SW480 (cell line): ENCODE measurements around the gene ERF.
A peak's percentile ranks its signal among the peaks of the same experiment; 100 is the strongest.

ENCODE experiments used
- DNase-seq: peaks from one replicate; pipeline ENCODE4 v3.0.0-alpha.2; 2016; ENCODE audit warnings: low spot score

The ERF gene

DNA sequence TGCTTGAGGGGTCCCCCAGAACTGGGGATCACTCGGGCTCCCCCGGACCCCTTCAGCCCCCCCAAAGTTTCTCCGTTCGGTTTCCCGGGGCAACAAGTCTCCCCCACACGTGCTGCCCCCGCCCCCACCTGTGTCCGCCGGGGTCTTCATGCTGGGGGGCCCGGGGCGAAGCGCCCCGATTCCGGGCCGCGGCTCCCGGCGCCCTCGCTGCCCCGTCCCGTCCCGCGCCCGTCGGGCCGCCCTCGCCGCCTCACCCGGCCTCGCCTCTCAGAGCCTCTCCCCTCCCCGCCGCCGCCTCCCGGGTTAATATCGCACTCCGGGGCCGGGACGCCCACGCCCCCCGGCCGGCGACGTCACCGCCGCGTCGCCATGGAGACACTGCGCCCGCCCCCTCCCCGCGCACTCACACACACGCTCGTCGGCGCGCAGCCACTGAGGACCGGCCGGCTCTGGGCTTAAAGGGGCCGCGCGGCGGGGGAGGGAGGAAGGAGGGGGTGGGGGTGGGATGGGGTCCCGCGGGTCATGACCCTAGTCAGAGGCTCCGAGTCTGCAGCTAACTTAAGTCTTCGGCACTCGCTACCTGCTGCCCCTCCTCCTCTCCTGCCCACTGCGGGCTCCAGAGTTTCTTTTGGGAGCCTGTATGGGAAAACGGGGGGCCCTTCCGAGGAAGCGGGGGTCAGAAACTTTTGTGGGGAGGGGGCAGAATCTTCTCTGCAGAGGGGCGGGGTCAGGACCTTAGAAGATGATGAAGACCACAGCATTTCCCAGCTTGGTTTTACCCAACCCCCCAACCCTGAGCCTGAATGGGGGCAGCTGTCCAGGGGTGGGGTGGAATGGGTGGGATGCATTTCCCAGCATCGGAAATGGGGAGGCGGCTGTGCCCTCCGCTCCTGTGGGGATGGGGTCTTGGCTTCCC, at the start of gene ERF:
Gene ERF (minus strand): TSS at position 279 of the 916 bp plus-strand sequence. CDS start 129 bp downstream, at position 150.
- peak; percentile 91 for DNase-seq

DNA sequence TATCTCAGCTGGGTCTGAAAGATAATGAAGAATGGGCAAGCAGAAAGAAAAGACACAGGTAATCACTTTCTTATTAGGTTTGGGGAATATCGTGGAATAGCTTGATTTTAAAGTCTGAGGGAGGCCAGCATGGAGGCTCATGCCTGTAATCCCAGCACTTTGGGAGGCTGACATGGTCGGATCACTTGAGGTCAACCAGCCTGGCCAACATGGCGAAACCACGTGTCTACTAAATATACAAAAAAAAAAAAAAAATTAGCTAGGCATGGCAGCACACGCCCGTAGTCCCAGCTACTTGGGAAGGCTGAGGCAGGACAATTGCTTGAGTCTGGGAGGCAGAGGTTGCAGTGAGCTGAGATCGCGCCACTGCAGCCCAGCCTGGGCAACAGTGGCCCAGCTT, 48.9 kb upstream of the ERF start:
- no peak for DNase-seq

DNA sequence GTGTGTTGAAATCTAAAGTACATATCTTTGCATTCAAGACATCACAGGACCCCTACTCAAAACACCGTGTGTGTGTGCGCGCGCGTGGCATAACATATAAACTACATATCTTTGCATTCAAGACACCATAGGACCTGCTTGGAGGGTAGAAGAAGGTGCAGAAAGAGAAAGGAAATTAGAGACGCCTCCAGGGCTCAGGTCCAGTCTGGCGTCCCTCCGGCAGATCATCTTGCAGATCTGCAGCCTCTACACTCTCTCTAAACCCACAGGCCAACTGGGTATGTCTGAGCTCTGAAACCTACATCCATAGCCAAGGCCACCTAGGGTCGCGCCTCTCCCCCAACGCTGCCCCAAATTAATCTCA, 48.2 kb upstream of the ERF start:
- DNase-seq, result no peak

DNA sequence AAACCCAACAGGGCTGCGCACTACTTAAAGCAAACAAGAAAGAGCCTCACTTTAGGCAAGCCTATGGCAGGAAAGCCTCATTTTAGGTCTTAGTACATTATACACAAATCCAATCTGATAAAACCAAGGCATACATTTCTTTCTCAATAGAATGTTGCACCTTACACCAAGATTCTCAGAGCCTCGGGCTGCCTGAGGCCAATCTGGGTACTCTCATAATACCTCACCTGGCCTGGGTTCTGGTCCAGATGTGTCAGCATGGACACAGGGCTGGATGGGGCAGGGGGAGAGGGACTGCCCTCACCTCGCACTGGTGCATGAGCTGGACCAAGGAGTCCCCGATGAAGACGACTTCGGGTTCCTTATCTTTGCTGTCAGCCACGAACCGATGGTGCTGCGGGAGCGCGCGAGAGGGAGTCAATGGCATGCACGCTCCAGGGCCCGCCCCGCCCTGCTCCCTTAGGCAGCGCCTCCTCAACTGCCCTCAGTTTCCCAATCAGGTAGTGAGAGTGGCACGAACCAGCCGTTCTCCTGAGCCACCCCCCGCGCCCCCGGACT, 46.8 kb upstream of the ERF start, which contains the start of gene PRR19:
Gene PRR19 (plus strand): TSS at position 487 of the 558 bp plus-strand sequence. CDS start 7,453 bp downstream, outside the sequence.
- no peak for DNase-seq

DNA sequence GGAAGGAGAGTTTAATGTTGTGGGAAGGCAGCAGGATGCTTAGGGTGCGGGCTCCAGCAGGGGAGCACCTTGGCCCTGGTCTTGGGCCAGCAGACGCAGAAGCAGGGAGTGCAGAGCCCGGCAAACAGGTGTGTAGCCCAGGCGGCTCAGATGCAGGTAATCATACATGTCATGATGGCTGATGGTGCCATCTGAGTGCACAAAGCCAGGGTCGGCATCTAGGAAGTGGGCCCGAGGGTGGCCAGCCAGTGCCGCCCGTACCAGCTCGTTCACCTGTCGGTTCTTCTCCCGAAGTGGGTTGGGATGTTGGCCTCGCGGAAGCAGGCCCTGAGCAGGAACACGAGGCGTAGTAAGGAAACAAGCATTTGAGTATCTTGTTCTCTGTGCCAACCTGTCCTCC, 42.1 kb upstream of the ERF start:
- DNase-seq, result no peak

DNA sequence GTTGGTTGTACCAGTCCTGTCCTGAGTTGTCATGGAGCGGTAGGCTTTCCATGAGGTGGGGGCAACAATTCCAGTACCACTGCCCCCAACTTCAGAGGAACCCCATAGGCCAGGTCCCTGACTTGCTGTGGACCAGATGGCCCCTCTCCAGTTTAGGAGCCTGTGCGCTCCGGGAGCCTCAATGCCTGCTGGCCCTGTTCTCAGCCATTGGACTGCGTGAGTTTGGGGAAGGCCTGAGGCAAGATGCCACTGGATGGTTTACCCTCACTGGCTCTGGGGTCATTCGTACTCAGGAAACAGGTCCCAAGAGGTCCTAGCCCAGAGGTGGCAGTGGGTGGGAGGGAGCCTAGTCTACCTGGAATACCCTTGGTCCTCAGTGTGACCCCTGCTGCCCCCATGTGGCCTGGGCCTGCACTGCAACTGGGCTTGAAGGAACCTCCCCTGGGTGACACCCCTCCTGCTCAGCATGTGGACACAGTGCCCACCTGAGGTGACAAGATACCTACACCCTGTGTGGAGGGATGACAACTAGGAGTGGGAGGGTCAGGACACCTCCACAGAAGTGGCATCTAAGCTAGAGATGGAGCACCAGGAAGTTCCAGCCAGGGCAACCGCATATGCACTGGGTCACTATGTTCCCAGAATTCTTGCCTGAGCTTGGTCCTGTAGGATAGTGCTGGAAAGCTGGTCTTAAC, 41.0 kb upstream of the ERF start:
- peak; percentile 80 for DNase-seq

DNA sequence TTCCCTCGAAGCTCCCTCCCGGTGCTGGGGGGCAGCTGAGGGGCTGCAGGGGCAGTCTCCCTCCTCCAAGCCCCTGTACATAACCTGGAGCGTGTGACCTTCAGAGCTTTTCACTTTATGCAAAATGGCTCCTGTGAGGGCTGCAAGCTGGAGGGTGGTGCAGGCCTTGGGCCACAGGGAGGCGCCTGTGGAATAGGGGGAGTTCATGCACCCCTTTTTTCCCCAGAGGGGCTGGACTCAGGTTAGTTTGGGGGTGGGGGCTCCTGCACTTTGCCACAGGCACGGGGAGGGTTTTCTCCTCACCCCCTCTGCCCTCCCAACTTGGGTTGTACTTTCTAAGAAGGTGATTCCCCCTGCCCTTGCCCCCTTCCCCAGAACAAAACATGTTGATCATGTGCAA, 40.4 kb upstream of the ERF start:
- no peak for DNase-seq

DNA sequence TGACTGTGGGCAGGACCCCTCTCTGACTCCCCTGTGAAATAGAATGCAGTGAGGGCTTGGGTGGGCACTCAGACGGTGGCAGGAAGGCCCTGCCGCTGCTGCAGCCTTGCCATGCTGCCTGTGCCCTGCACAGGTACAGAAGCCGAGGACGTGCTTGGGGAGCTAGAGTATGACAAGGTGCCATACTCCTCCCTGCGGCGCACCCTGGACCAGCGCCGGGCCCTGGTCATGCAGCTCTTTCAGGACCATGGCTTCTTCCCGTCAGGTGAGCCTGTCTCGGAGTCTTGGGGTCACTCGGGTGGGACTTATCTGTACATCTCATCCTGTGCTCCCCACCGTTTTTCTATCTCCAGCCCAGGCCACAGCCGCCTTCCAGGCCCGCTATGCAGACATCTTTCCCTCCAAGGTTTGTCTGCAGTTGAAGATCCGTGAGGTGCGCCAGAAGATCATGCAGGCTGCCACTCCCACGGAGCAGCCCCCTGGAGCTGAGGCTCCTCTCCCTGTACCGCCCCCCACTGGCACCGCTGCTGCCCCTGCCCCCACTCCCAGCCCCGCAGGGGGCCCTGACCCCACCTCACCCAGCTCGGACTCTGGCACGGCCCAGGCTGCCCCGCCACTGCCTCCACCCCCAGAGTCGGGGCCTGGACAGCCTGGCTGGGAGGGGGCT, 39.7 kb upstream of the ERF start:
- DNase-seq, result no peak

DNA sequence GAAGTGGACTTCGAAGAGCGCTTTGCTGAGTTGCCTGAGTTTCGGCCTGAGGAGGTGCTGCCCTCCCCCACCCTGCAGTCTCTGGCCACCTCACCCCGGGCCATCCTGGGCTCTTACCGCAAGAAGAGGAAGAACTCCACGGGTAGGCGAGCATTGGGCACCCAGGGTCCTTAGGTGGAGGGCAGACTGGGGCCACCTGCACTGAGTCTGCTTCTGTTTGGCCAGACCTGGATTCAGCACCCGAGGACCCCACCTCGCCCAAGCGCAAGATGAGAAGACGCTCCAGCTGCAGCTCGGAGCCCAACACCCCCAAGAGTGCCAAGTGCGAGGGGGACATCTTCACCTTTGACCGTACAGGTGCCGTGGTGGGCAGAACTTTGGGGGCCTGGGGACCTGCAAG, 39.0 kb upstream of the ERF start:
- no peak for DNase-seq

DNA sequence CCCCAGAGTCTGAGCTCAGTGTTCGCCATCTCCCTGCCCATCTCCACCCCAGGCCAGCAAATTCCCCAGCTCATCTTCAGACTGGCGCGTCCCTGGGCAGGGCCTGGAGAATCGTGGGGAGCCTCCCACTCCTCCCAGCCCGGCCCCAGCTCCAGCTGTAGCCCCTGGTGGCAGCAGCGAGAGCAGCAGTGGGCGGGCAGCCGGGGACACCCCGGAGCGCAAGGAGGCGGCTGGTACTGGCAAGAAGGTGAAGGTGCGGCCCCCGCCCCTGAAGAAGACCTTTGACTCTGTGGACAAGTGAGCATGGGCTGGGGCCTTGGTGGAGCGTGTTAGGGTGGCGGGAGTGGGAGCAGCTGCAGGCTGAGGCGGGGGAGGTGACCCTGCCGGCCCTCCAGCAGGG, 38.6 kb upstream of the ERF start:
- DNase-seq, result no peak

DNA sequence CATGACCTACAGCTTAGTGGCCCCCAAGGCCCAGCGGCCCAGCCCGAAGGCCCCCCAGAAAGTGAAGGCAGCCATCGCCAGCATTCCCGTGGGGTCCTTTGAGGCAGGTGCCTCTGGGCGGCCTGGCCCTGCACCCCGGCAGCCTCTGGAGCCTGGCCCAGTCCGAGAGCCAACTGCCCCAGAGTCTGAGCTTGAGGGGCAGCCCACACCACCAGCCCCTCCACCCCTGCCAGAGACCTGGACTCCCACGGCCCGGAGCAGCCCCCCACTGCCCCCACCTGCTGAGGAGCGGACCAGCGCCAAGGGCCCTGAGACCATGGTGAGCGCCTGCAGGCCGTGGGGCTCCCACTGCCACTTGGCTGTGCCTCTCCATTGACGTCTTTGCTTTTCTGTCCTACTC, 38.0 kb upstream of the ERF start:
- no peak for DNase-seq

DNA sequence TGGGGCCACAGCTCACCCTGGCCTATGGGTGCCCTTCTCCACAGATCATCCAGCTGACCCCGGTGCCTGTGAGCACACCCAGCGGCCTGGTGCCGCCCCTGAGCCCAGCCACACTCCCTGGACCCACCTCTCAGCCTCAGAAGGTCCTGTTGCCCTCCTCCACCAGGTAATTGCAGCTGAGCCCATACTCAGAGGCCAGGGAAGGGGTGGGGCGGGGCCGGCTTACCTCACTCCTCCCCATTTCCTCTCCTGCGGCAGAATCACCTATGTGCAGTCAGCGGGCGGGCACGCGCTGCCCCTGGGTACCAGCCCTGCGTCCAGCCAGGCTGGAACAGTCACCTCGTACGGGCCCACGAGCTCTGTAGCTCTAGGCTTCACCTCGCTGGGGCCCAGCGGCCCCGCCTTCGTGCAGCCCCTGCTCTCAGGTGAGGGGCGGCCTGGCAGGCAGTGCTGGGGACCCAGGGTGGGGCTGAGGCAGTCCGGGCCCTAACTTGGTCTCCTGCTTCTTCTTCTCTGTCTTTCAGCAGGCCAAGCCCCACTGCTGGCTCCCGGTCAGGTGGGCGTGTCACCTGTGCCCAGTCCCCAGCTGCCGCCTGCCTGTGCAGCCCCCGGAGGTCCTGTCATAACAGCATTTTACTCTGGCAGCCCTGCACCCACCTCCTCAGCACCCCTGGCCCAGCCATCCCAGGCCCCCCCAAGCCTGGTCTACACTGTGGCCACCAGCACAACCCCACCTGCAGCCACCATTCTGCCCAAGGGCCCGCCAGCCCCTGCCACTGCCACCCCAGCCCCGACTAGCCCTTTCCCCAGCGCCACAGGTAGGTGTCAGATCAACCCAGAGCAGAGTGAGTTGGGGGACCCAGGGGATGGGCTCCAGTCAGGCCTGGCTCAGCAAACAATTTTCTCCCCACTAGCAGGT, 37.4 kb upstream of the ERF start:
- DNase-seq, result no peak

DNA sequence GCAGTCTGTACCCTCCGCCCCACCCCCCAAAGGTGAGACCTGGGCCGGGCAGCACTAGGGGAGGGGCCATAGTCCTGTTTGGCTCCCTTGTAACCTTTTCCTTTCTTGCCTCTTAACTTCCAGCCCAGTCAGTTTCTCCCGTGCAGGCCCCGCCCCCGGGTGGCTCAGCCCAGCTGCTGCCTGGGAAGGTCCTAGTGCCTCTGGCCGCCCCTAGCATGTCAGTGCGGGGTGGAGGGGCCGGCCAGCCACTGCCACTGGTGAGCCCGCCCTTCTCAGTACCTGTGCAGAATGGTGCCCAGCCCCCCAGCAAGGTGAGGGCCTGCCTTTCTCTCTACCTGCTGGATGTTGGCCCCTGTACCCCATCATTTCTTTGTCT, 36.5 kb upstream of the ERF start:
- no peak for DNase-seq

DNA sequence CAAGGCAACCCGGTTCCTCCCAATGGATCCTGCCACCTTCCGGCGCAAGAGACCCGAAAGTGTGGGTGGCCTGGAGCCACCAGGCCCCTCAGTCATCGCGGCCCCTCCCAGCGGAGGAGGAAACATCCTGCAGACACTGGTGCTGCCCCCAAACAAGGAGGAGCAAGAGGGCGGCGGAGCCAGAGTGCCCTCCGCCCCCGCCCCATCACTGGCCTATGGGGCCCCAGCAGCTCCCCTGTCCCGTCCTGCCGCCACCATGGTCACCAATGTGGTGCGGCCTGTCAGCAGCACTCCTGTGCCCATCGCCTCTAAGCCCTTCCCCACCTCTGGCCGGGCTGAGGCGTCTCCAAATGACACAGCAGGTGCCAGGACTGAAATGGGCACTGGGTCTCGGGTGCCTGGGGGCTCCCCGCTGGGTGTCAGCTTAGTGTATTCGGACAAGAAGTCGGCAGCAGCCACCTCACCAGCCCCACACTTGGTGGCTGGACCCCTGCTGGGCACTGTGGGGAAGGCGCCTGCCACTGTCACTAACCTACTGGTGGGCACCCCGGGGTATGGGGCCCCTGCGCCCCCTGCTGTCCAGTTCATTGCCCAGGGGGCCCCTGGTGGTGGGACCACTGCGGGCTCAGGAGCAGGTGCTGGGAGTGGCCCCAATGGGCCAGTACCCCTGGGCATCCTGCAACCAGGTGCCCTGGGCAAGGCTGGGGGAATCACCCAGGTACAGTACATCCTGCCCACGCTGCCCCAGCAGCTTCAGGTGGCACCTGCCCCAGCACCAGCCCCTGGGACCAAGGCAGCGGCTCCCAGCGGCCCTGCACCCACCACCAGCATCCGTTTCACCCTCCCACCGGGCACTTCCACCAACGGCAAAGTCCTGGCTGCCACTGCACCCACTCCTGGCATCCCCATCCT, 35.9 kb upstream of the ERF start:
- DNase-seq, result peak; percentile 49

DNA sequence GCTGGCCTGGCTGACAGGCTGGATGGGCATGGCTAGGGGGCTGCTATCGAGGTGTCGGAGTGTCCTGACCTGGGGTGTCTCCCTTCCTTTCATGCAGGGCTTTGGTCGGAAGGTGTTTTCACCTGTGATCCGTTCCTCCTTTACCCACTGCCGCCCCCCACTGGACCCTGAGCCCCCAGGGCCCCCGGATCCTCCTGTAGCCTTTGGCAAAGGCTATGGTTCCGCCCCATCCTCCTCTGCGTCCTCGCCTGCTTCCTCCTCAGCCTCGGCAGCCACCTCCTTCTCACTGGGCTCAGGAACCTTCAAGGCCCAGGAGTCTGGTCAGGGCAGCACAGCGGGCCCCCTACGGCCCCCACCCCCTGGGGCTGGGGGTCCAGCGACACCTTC, 35.2 kb upstream of the ERF start:
- no peak for DNase-seq

DNA sequence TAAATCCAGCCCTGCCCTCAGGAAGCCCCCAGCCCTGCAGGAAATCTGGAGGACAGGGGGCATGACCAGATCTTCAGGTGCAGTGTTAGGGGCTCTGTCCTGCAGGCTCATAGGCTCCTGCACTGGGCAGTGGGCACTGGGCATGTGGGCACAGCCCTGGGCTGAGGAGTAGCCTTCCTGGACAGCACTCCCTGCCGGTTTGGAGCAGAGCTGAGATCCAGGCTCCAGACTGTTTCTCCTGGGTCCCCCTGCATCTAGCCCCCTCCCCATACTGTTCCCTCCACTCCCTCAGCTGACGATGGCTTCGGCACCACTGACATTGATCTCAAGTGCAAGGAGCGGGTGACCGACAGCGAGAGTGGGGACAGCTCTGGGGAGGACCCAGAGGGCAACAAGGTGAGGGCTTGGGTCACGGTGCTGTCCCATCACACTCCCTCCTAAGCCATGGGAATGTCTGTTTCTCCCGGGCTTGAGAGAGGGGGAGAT, 34.7 kb upstream of the ERF start:
- DNase-seq, result no peak

DNA sequence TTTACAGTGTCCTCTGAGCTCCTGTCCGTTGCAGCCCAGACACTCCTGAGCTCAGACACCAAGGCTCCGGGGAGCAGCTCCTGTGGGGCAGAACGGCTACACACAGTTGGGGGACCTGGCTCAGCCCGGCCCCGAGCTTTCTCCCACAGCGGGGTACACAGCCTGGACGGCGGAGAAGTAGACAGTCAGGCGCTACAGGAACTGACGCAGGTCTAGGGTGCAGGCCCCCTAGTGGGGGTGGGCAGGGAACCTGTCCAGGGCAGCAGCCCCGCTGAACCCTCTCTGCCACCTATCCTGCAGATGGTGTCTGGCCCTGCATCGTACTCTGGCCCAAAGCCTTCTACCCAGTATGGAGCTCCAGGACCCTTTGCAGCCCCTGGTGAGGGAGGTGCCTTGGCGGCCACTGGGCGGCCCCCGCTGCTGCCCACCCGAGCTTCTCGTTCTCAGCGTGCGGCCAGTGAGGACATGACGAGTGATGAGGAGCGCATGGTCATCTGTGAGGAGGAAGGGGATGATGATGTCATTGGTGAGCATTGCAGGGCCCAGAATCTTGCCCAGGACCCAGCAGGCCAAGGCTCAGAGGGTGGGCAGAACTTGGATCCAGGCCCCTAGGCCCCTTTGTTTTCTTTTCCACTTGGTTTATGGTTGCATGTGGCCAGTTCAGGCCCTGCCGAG, 34.1 kb upstream of the ERF start:
- no peak for DNase-seq

DNA sequence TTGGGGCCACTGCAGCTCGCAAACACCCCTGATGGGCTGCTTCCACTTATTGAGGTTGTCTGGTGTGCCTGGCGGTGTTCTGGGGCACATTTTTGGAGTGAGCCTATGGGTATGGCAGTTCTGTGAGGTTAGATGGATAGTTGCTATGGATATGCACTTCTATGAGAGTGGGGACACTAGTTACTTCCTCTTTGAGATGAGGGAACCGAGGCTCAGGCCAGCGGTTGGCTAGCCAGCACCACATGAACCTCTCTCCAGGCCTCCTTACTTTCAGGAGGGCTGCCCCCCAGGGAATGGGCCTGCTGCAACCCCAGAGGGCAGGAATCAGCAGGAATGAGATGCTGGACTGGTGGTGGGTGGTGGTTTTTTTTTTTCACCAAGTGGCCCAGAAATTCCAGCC, 33.5 kb upstream of the ERF start:
- no peak for DNase-seq

DNA sequence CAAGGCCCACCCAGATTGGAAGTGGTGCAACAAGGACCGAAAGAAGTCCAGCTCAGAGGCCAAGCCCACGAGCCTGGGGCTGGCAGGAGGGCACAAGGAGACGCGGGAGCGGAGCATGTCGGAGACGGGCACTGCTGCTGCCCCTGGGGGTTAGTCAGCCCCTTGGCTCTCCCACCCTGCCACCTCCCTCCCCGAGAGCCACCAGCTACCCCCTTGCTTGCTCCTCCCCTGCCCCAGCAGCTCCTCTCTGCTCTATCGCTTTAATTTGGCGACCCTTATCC, 32.8 kb upstream of the ERF start:
- no peak for DNase-seq
